NCI-H2196 treated with DMSO at 0.1 percent for 48 hours (cell line): Measurements from ENCODE around the gene TMEM117.
"Not testable (repeated sequence)": the region's sequence is repeated elsewhere in the genome, so short reads cannot be mapped to it uniquely, and the experiment has no call there.

ENCODE experiments used
- DNase-seq: peaks from one replicate; lab custom pipeline; 2025; ENCODE audit not compliant: unreplicated experiment; lab: John Stamatoyannopoulos, UW

TMEM117 gene

GRCh38 chr12:43840338-43840737 lies 4.5 kb downstream of the TMEM117 start:
- no peak for DNase-seq

- no peak for DNase-seq
Measured at GRCh38 chr12:43841253-43841652, 5.4 kb downstream of the TMEM117 start.

- no peak for DNase-seq
Measured at GRCh38 chr12:43842259-43842658, 6.4 kb downstream of the TMEM117 start.

- DNase-seq: not testable (repeated sequence)
Measured at GRCh38 chr12:43847425-43848225, 11.7 kb downstream of the TMEM117 start.

GRCh38 chr12:43848226-43848507 lies 12.3 kb downstream of the TMEM117 start:
- no peak for DNase-seq

- DNase-seq: no peak
Measured at GRCh38 chr12:43848786-43849185, 12.9 kb downstream of the TMEM117 start.

GRCh38 chr12:43852744-43853143 lies 16.9 kb downstream of the TMEM117 start:
- DNase-seq: no peak

- no peak for DNase-seq
Measured at GRCh38 chr12:43856972-43857371, 21.1 kb downstream of the TMEM117 start.

- DNase-seq: no peak
Measured at GRCh38 chr12:43858096-43858495, 22.2 kb downstream of the TMEM117 start.

GRCh38 chr12:43858991-43859390 lies 23.1 kb downstream of the TMEM117 start:
- no peak for DNase-seq

GRCh38 chr12:43861015-43861839 lies 25.3 kb downstream of the TMEM117 start:
- DNase-seq: no peak

- no peak for DNase-seq
Measured at GRCh38 chr12:43861840-43862150, 25.9 kb downstream of the TMEM117 start.

GRCh38 chr12:43863770-43864366 lies 28.0 kb downstream of the TMEM117 start:
- DNase-seq: no peak

GRCh38 chr12:43864557-43864956 lies 28.7 kb downstream of the TMEM117 start:
- DNase-seq: not testable (repeated sequence)

GRCh38 chr12:43869184-43869583 lies 33.3 kb downstream of the TMEM117 start:
- no peak for DNase-seq

- DNase-seq: not testable (repeated sequence)
Measured at GRCh38 chr12:43869765-43870164, 33.9 kb downstream of the TMEM117 start.

GRCh38 chr12:43871258-43871657 lies 35.4 kb downstream of the TMEM117 start:
- not testable (repeated sequence) for DNase-seq

GRCh38 chr12:43872396-43872795 lies 36.5 kb downstream of the TMEM117 start:
- DNase-seq: no peak

- DNase-seq: no peak
Measured at GRCh38 chr12:43878050-43878449, 42.2 kb downstream of the TMEM117 start.

GRCh38 chr12:43880547-43880946 lies 44.7 kb downstream of the TMEM117 start:
- no peak for DNase-seq

GRCh38 chr12:43882578-43883178 lies 46.8 kb downstream of the TMEM117 start:
- DNase-seq: peak; percentile 9

GRCh38 chr12:43883311-43883710 lies 47.4 kb downstream of the TMEM117 start:
- DNase-seq: no peak
